Liver (tissue), 9 donors: ENCODE data around the gene SHQ1. TPM values are rescaled to one million over a fixed set of nuclear protein-coding genes. Genes with fewer than 3 reads are reported as not detected.

Experiments used
- DNase-seq: peaks from one replicate; pipeline ENCODE4 v3.0.0-alpha.2; 2017; ENCODE audit warnings: low spot score
- H3K27ac ChIP-seq, 2 donors: one replicate each; pipeline ENCODE4 v1.7.0; 2013; ENCODE audit warnings: inconsistent platforms in 2 of 2, low read length in 2 of 2, control low read depth in 1 of 2, low read depth in 1 of 2, mild to moderate bottlenecking in 1 of 2
- H3K27me3 ChIP-seq, 4 donors: one replicate each; pipeline versions ENCODE4 v1.6.1 to v1.7.0; 2013; ENCODE audit warnings: low read length in 3 of 4, inconsistent platforms in 1 of 4, mild to moderate bottlenecking in 1 of 4, moderate library complexity in 1 of 4; ENCODE audit not compliant: control insufficient read depth in 4 of 4, insufficient read depth in 4 of 4
- H3K36me3 ChIP-seq, 4 donors: one replicate each; pipeline versions ENCODE4 v1.6.1 to v1.7.0; 2013; ENCODE audit warnings: low read length in 3 of 4, mild to moderate bottlenecking in 3 of 4, low read depth in 1 of 4, moderate library complexity in 1 of 4; ENCODE audit not compliant: control insufficient read depth in 4 of 4, insufficient read depth in 3 of 4
- H3K4me1 ChIP-seq, 4 donors: one replicate each; pipeline versions ENCODE4 v1.6.1 to v1.7.0; 2013; ENCODE audit warnings: low read length in 3 of 4, mild to moderate bottlenecking in 3 of 4, moderate library complexity in 1 of 4; ENCODE audit not compliant: control insufficient read depth in 4 of 4, insufficient read depth in 4 of 4
- H3K4me3 ChIP-seq, 3 donors: one replicate each; pipeline versions ENCODE4 v1.6.1 to v1.7.0; 2013; ENCODE audit warnings: low read length in 3 of 3, control low read depth in 1 of 3, low read depth in 1 of 3, mild to moderate bottlenecking in 1 of 3
- H3K9ac ChIP-seq, 2 donors: one replicate each; pipeline ENCODE4 v1.7.0; 2013; ENCODE audit warnings: low read length in 2 of 2, mild to moderate bottlenecking in 2 of 2, moderate library complexity in 2 of 2, control low read depth in 1 of 2, low read depth in 1 of 2
- H3K9me3 ChIP-seq, 4 donors: one replicate each; pipeline versions ENCODE4 v1.6.1 to v1.7.0; 2013; ENCODE audit warnings: low read length in 3 of 4; ENCODE audit not compliant: control insufficient read depth in 4 of 4
- FOXA2 ChIP-seq: IDR thresholded peaks from 2 replicates; pipeline ENCODE4 v1.6.1; 2016; ENCODE audit warnings: antibody characterized with exemption
- GABPA ChIP-seq, 2 donors: IDR thresholded peaks in 1 of 2; conservative IDR thresholded peaks in 1 of 2; 2 replicates each; pipeline ENCODE4 v1.6.1; 2016; ENCODE audit warnings: antibody characterized with exemption in 2 of 2, mild to moderate bottlenecking in 1 of 2, moderate library complexity in 1 of 2
- JUND ChIP-seq, 2 donors: IDR thresholded peaks; 2 replicates each; pipeline ENCODE4 v1.6.1; 2016; ENCODE audit warnings: antibody characterized with exemption in 2 of 2
- NR2F2 ChIP-seq: IDR thresholded peaks from 2 replicates; pipeline ENCODE4 v1.6.1; 2016; ENCODE audit warnings: antibody characterized with exemption
- RAD21 ChIP-seq, 2 donors: IDR thresholded peaks; 2 replicates each; pipeline ENCODE4 v1.6.1; 2016; ENCODE audit warnings: antibody characterized with exemption in 2 of 2, mild to moderate bottlenecking in 2 of 2
- REST ChIP-seq: IDR thresholded peaks from 2 replicates; pipeline ENCODE4 v1.6.1; 2016; ENCODE audit warnings: antibody characterized with exemption, mild to moderate bottlenecking
- YY1 ChIP-seq: IDR thresholded peaks from 2 replicates; pipeline ENCODE4 v1.6.1; 2016; ENCODE audit warnings: antibody characterized with exemption, mild to moderate bottlenecking
- WGBS: extraction: QIAGEN DNeasy Blood & Tissue Kit; methylation state at CpG from one replicate; pipeline ENCODE4 v1.1.7; 2013; 5-methylcytosine and 5-hydroxymethylcytosine counted together
- polyA plus RNA-seq, 2 donors: library from polyadenylated mRNA; stranded (reverse) in 1 of 2; unstranded in 1 of 2; fragments of 200-250 nt in 1 of 2; fragments of >200 nt in 1 of 2; fragmentation: Nextera tagmentation in 1 of 2; extraction: Ambion mirVana in 1 of 2; gene quantifications; one replicate each; pipeline versions ENCODE4 v1.2.1 to v1.2.3, GENCODE V29; 2013 to 2015
- total RNA-seq, 2 donors: library from RNA; depleted of rRNA; stranded (reverse); fragments of >200 nt; gene quantifications; one replicate each; pipeline ENCODE4 v1.2.3, GENCODE V29; 2014
- TF ChIP-seq, protein P1 (sequence below): fragments of 150-350 bp; IDR thresholded peaks from 2 replicates; pipeline ENCODE4 v1.5.1; 2017; ENCODE audit warnings: improper control_type of control experiment, low read depth, low read length; ENCODE audit not compliant: missing input control
- TF ChIP-seq, protein P2 (sequence below): IDR thresholded peaks from 2 replicates; pipeline ENCODE4 v1.6.1; 2016; ENCODE audit warnings: antibody characterized with exemption
- TF ChIP-seq, protein P3 (sequence below): IDR thresholded peaks from 2 replicates; pipeline ENCODE4 v1.6.1; 2016; ENCODE audit warnings: antibody characterized with exemption
- TF ChIP-seq, protein P4 (sequence below): IDR thresholded peaks from 2 replicates; pipeline ENCODE4 v1.6.1; 2016; ENCODE audit warnings: antibody characterized with exemption
- donor health status: healthy.
- donor health status: healthy.
- donor health status: healthy.
- donor health status: healthy.
- donor health status: healthy.

The SHQ1 gene
- total and polyA plus RNA-seq, 4 donors, result 4.3 to 9.6 (median 6.1) TPM

DNA sequence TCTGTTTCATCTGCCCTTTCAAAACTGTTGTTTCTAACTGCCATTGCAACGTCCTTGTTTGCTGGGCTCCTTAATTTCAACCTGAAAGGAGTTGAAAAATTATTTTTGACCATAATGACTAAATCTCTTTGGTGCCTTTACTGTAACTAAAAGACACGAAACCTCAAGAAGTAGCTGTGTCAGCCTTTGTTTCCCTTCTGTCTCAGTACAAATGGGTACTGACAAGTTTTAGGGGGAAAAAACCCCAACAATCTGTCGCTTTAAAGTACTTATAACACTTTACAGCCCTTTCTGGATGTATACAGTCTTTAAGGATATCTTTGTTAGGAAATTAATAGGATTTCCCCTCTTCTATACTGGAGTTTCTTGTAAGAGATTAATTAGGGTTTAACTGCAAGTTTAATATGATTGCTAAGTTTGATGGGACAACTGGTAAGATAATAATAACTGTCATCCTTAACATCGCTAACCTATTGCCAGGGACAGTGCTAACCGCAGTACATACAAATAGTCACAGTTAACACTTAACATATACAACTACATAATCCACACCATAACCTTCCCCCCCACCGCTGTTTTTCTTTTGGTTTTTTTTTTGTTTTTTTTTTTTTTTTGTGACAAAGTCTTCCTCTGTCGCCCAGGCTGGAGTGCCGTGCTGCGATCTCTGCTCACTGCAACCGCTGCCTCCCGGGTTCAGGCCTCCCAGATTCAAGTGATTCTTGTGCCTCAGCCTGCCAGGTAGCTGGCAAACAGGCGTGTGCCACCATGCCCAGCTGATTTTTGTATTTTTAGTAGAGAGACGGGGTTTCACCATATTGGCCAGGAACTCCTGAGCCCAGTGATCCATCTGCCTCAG lies 41.3 kb upstream of the SHQ1 start:
- Histone ChIP-seq H3K27ac (no peak overlapping the region), H3K9ac (no peak overlapping the region), H3K9me3 (no peaks in the 10 kb centered on the region), H3K36me3 (no peaks in the 10 kb centered on the region), H3K4me1 (peaks cover 0 to 12% (median 10%) of the 10 kb centered on the region in 4 donors), H3K4me3 (no peak overlapping the region), H3K27me3 (peaks cover 0 to 4% (median under 1%) of the 10 kb centered on the region in 4 donors)
- TF ChIP-seq, protein P1, sequence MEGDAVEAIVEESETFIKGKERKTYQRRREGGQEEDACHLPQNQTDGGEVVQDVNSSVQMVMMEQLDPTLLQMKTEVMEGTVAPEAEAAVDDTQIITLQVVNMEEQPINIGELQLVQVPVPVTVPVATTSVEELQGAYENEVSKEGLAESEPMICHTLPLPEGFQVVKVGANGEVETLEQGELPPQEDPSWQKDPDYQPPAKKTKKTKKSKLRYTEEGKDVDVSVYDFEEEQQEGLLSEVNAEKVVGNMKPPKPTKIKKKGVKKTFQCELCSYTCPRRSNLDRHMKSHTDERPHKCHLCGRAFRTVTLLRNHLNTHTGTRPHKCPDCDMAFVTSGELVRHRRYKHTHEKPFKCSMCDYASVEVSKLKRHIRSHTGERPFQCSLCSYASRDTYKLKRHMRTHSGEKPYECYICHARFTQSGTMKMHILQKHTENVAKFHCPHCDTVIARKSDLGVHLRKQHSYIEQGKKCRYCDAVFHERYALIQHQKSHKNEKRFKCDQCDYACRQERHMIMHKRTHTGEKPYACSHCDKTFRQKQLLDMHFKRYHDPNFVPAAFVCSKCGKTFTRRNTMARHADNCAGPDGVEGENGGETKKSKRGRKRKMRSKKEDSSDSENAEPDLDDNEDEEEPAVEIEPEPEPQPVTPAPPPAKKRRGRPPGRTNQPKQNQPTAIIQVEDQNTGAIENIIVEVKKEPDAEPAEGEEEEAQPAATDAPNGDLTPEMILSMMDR, result no peak
- no peak for TF ChIP-seq JUND (IDR thresholded peaks at IDR 0.05)
- TF ChIP-seq, protein P2, sequence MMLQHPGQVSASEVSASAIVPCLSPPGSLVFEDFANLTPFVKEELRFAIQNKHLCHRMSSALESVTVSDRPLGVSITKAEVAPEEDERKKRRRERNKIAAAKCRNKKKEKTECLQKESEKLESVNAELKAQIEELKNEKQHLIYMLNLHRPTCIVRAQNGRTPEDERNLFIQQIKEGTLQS, result no peak
- TF ChIP-seq, protein P3, sequence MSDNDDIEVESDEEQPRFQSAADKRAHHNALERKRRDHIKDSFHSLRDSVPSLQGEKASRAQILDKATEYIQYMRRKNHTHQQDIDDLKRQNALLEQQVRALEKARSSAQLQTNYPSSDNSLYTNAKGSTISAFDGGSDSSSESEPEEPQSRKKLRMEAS, result no peak
- TF ChIP-seq, protein P4, sequence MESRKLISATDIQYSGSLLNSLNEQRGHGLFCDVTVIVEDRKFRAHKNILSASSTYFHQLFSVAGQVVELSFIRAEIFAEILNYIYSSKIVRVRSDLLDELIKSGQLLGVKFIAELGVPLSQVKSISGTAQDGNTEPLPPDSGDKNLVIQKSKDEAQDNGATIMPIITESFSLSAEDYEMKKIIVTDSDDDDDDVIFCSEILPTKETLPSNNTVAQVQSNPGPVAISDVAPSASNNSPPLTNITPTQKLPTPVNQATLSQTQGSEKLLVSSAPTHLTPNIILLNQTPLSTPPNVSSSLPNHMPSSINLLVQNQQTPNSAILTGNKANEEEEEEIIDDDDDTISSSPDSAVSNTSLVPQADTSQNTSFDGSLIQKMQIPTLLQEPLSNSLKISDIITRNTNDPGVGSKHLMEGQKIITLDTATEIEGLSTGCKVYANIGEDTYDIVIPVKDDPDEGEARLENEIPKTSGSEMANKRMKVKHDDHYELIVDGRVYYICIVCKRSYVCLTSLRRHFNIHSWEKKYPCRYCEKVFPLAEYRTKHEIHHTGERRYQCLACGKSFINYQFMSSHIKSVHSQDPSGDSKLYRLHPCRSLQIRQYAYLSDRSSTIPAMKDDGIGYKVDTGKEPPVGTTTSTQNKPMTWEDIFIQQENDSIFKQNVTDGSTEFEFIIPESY, result no peak
- no peak for TF ChIP-seq REST
- no peak for TF ChIP-seq FOXA2
- no peak for TF ChIP-seq NR2F2
- no peak for TF ChIP-seq GABPA (IDR thresholded peaks at IDR 0.05 in 1 of 2, conservative IDR thresholded peaks at IDR 0.05 in 1 of 2)
- no peak for TF ChIP-seq YY1
- no peak for TF ChIP-seq RAD21 (IDR thresholded peaks at IDR 0.05)
- no peak for DNase-seq
- 89% methylated on average over 13 of the region's 13 CpGs for WGBS
